HUES6 (cell line): Measurements from ENCODE around the gene IKBKE.

Source experiments
- H3K27ac ChIP-seq: 2 replicates; pipeline ENCODE4 v1.7.0; 2013; ENCODE audit warnings: low read depth, mild to moderate bottlenecking, low read length, inconsistent platforms
- H3K27me3 ChIP-seq: 2 replicates; pipeline ENCODE4 v1.6.1; 2013; ENCODE audit warnings: low read length; ENCODE audit not compliant: control insufficient read depth, insufficient read depth
- H3K36me3 ChIP-seq: 2 replicates; pipeline ENCODE4 v1.6.1; 2013; ENCODE audit warnings: low read length; ENCODE audit not compliant: control insufficient read depth, insufficient read depth
- H3K4me1 ChIP-seq: 2 replicates; pipeline ENCODE4 v1.6.1; 2013; ENCODE audit warnings: low read length; ENCODE audit not compliant: control insufficient read depth, insufficient read depth
- H3K4me3 ChIP-seq: 2 replicates; pipeline ENCODE4 v1.5.1; 2013; ENCODE audit warnings: low read depth, low read length
- H3K9ac ChIP-seq: one replicate; pipeline ENCODE4 v1.6.1; 2013; ENCODE audit warnings: mild to moderate bottlenecking, low read length
- H3K9me3 ChIP-seq: 2 replicates; pipeline ENCODE4 v1.6.1; 2013; ENCODE audit warnings: low read depth, low read length; ENCODE audit not compliant: control insufficient read depth, insufficient read depth

IKBKE gene

DNA sequence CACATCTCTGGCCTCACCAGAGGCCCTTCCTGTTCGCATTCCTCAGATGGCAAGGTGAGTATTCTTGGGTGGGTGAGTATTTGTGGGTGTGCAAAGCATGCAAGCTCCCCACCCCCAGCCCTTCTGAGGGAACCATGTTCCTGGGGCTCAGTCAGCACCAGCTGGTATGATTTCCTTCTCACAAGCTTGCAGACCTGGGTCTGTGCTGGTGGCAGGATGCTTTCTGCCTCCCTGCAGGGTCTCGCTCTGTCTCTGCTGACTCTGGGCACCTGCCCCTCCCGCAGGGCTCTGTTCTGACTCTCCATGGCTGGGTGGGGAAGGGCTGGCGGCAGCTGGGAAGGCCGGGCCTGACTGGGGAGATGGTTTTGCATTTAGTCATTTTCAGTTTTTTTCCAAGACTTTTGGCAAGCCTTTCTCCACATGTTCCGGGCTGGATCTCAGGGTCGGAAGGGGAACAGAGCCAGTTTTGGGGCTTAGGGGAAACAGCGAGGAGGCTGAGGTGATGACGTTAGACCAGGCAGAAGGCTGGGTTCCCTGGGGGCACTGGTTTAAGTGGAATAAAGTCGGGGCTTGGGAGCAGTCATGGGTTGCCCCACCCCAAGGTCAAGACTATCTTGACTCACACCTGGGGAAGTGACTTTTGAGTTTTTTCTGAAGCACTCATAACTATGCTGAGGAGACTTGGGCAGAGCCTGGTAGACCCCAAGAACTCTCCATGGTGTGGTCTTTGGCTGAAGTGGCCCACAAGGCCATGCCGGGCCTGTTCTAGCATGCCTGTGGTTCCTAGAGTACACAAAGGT lies 43.2 kb downstream of the IKBKE start:
- H3K27me3 ChIP-seq, result peaks cover 32% of the 10 kb centered on the region
- no peak overlapping the region for H3K4me3 ChIP-seq
- H3K9me3 ChIP-seq, result no peaks in the 10 kb centered on the region
- no peaks in the 10 kb centered on the region for H3K36me3 ChIP-seq
- H3K4me1 ChIP-seq, result peaks cover 9% of the 10 kb centered on the region; the same call in 1 of the 2 replicates
- H3K27ac ChIP-seq, result no peak overlapping the region
- no peak overlapping the region for H3K9ac ChIP-seq

DNA sequence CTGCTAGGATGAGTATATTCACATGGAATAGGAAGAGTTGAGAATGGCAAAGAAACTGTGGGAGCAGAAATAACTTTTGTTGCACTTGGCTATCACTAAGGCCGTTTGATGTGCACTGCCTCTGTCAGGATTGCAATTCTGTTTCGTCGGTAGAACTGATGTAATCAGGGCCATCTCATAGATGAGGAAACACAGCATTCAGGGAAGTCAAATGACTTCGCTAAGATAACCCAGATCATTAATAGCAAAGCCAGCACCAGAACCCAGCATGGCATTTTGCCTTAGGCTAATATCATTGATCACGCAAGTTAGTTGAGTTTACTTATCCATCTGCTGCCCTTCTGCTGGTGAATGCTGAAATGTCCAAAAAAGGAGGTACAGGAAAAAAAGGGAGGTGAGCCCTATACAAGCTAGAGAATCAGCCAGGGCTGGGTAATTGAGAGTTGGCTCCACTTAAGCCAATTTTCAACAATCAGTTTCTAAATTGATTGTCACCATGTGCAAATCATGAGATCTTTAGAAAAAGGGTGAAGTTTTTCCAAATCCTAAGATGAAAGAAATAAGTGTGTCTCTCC lies 44.6 kb downstream of the IKBKE start:
- peaks cover 9% of the 10 kb centered on the region; the same call in 1 of the 2 replicates for H3K4me1 ChIP-seq
- H3K4me3 ChIP-seq, result no peak overlapping the region
- peaks cover 18% of the 10 kb centered on the region for H3K27me3 ChIP-seq
- no peaks in the 10 kb centered on the region for H3K36me3 ChIP-seq
- no peak overlapping the region for H3K27ac ChIP-seq
- no peak overlapping the region for H3K9ac ChIP-seq
- H3K9me3 ChIP-seq, result no peaks in the 10 kb centered on the region

DNA sequence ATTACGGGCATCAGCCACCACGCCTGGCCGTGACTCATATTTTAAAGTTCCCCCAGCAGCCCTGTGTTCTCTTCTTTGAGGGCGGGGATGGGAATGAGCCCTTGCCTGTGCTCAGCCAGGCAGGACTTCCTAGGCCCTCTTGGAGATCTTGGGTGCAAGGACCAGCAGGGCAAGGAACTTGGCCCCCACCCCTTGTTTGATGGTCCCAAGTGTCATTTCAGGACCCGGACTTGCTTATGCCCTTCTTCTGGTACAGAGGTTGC lies 46.4 kb downstream of the IKBKE start:
- Histone ChIP-seq H3K4me3 (no peak overlapping the region), H3K9ac (no peak overlapping the region), H3K27ac (no peak overlapping the region), H3K27me3 (0 out of 2 replicates have a peak, but pooled peaks cover under 1% of the 10 kb centered on the region), H3K4me1 (peaks cover 7% of the 10 kb centered on the region; the same call in 1 of the 2 replicates), H3K9me3 (no peaks in the 10 kb centered on the region), H3K36me3 (no peaks in the 10 kb centered on the region)

DNA sequence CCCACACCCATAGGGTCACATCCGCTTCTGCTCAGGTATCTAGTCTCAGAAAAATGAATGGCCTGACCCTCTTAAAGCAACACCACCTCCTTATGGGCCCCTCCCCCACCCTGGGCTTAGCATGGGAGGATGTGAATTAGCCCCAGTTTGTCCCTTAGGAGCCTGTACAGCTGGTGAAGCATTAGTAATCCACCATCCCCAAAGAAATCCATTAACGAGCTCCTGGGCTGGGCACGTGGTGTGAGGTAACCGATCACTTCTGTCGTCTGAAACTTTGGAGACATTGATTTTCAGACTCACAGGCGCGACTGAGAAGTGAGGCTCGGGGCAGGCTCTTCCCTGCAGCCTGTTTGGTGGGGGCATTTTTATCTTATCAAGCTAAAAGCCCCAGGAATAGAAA lies 47.5 kb downstream of the IKBKE start:
- H3K27me3 ChIP-seq, result no peaks in the 10 kb centered on the region
- no peaks in the 10 kb centered on the region; the same call in 1 of the 2 replicates for H3K4me1 ChIP-seq
- no peak overlapping the region for H3K27ac ChIP-seq

DNA sequence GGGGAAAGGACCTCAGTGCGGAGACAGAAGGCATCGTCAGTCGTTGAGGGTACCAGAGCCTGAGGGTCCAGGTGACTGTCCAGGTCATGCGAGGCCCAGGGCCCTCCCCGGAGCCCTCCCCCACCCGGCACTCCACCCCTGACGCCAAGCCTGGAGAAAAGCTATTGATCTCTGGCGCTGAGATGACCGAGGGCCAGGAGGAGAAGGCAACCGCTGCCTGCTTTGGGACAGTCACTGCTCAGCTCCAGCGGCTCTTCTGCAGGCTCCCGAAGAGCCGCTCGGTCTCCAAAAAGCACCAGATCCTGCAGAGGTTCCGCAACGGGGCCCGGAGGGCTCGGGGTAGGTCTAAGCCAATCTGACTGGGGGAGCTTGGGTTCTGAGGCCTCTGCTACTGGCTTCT lies 47.9 kb downstream of the IKBKE start:
- Histone ChIP-seq H3K4me1 (no peaks in the 10 kb centered on the region; the same call in 1 of the 2 replicates), H3K4me3 (no peak overlapping the region)

More for the DNA sequence above, 47.5 kb downstream of the IKBKE start:
- no peak overlapping the region for H3K9ac ChIP-seq
- no peak overlapping the region for H3K4me3 ChIP-seq
- no peaks in the 10 kb centered on the region for H3K36me3 ChIP-seq
- H3K9me3 ChIP-seq, result no peaks in the 10 kb centered on the region

DNA sequence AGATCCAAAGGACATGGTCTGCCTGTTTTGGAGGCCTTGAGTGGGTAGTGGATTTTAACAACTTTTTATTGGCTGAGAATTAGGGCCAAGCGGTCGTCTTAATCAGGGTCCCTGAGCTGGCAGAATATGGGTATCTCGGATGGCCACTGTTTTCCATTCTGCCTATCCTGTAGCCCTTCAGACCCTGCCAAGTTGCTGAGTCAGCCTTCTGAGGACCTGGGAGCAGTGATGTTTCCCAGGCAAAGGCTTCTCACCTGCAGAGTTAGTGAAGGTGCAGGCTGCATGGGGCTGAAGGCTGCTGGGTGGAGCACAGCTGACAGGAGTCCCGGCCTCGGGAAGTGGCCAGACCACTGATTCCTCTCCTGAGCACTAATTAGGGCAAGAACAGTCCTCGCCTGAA lies 48.5 kb downstream of the IKBKE start:
- Histone ChIP-seq H3K4me3 (no peak overlapping the region), H3K27me3 (no peaks in the 10 kb centered on the region), H3K9me3 (no peaks in the 10 kb centered on the region), H3K36me3 (no peaks in the 10 kb centered on the region), H3K27ac (no peak overlapping the region), H3K9ac (no peak overlapping the region), H3K4me1 (no peaks in the 10 kb centered on the region; the same call in 1 of the 2 replicates)

More for the DNA sequence above, 47.9 kb downstream of the IKBKE start:
- Histone ChIP-seq H3K27ac (no peak overlapping the region), H3K27me3 (no peaks in the 10 kb centered on the region), H3K36me3 (no peaks in the 10 kb centered on the region), H3K9me3 (no peaks in the 10 kb centered on the region), H3K9ac (no peak overlapping the region)

DNA sequence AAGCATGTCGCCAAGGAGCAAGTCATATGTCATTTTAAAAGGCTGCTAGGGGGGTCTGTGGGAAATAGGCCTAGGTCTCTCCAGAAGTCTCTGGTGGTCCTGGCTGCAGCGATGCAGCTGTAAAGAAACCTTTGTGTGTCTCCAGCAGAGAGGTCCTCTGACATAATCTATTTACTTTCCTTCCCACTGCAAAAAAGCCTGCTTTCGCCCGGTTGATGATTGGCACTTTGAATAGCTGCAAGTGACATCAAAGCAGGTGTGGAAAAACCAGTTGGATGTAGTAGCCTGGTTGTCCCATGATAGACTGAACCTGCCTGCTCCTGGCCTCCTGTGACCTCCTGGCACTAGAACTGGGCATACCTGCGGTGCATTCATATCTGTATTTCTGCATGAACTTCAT lies 50.9 kb downstream of the IKBKE start:
- H3K4me1 ChIP-seq, result no peaks in the 10 kb centered on the region; the same call in 1 of the 2 replicates
- H3K9me3 ChIP-seq, result no peaks in the 10 kb centered on the region
- no peaks in the 10 kb centered on the region for H3K36me3 ChIP-seq
- no peak overlapping the region for H3K27ac ChIP-seq
- H3K27me3 ChIP-seq, result no peaks in the 10 kb centered on the region
- no peak overlapping the region for H3K4me3 ChIP-seq
- no peak overlapping the region for H3K9ac ChIP-seq

DNA sequence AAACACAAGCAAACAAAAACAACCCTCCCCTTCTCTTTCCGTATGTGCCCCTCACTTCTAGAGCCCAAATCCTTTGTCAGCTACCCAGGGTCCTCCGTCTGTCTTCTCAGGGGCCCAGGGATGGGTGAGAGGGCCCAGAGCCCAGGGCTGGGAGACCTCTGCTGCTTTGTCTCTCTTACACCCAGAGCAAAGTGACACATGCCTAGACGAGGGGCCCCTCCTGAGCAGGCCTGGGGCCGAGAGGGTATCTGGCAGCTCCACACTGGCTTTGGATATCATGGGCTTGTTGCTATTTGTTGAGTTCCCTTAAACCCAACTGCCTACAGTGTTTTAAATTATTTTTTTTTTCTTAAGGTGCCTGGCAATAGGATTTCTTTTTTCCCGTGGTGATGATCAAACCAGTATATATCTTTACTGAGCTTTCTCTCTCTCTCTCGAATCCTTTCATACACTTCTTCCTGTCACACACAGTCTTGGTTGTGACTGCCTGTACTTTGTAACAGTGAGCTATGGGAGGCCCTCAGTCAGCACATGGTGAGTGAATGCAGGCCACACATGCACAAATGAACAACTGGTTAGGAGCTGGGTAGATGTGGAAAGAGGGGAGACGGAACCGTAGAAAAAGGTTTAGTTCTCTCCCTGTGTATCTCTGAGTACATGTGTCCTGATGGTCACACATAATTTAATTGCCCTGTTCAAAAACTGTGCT lies 51.6 kb downstream of the IKBKE start:
- Histone ChIP-seq H3K9ac (no peak overlapping the region), H3K9me3 (no peaks in the 10 kb centered on the region), H3K4me3 (no peak overlapping the region), H3K27ac (no peak overlapping the region), H3K4me1 (no peaks in the 10 kb centered on the region; the same call in 1 of the 2 replicates), H3K27me3 (no peaks in the 10 kb centered on the region), H3K36me3 (no peaks in the 10 kb centered on the region)

DNA sequence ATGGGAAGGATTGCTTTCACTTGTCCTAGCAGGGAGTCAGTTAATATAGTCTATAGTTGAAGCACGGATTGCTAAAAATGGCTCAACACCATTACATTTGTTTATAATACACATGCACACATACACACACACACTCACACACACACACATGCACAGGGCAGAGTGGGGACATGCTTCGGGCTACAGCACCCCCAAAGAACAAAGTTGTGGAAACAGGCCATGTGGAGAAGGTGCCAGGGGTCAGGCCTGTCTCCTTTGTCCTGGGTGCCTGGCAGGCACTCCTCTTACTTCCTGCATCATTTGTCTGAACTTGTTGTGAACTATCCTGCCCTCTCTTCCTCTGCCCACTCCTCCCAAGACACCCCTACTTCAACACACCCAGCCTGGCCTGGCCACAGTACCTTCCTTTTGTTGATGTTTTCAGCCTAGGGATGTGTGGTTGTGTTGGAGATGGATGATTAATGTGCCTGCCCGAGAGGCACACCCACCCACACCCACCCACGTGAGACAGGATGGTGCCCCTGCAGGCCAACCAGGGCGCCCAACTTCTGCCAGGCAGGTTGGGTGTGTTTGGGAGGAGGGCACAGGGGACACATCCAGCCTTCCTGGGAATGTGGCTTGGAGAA lies 54.6 kb downstream of the IKBKE start:
- no peaks in the 10 kb centered on the region for H3K4me1 ChIP-seq
- H3K4me3 ChIP-seq, result no peak overlapping the region
- H3K27me3 ChIP-seq, result no peaks in the 10 kb centered on the region; the same call in 1 of the 2 replicates
- H3K9ac ChIP-seq, result no peak overlapping the region
- H3K9me3 ChIP-seq, result no peaks in the 10 kb centered on the region
- no peaks in the 10 kb centered on the region for H3K36me3 ChIP-seq
- H3K27ac ChIP-seq, result no peak overlapping the region

DNA sequence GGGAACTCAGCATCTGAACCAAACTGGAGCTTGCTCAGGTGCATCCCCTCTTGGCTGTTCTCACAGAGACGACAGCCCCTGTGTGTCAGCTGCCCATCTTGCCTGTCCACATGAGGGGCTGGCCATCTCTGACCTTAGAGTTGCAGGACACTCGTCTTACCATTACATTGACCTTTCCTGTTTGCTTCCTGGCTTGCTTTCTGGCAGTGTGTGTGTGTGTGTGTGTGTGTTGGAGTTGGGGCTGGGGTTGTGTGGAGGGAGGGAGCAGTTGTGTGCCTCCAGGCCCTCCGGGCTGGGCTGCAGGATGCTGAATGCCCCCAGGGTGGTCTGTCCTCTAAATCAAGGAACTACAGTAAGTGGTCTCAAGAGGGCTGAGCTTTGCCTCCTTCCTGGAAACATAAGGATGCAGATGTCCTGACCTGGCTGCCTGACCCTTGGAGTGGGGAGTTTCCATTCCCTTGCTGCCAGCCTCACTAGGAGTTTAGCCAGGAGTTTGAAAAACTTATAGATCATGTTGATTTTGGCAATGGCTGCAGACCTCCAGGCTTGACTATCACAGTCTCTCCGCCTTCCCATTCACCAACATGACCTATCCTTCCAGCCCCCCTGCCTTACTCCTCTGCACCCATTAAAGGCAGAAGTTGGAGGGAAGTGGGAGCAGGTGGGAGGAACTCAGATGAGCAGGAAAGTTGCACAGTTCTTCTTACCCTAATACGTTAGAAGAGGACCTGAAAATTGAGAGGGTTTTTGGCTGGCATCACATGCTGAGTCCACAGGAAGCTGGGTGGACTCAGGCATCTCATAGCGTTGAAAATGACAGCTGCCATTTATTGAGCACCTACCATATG lies 56.0 kb downstream of the IKBKE start:
- H3K4me3 ChIP-seq, result no peak overlapping the region
- H3K9me3 ChIP-seq, result no peaks in the 10 kb centered on the region
- no peaks in the 10 kb centered on the region for H3K36me3 ChIP-seq
- H3K9ac ChIP-seq, result no peak overlapping the region
- no peaks in the 10 kb centered on the region; the same call in 1 of the 2 replicates for H3K27me3 ChIP-seq
- H3K27ac ChIP-seq, result no peak overlapping the region
- H3K4me1 ChIP-seq, result no peaks in the 10 kb centered on the region
